H4 (cell line): ENCODE measurements around the gene GBX1. TPM values are rescaled to one million over a fixed set of nuclear protein-coding genes. Genes with fewer than 3 reads are reported as not detected.

Experiments used
- DNase-seq: peaks from one replicate; pipeline ENCODE4 v3.0.0-alpha.2; 2015; ENCODE audit warnings: low spot score
- total RNA-seq: library from RNA; depleted of rRNA; stranded (reverse); fragments of >200 nt; shearing (Covaris generic); gene quantifications from 2 replicates; pipeline ENCODE4 v1.2.3, GENCODE V29; 2014; rRNA removed

Gene GBX1
- total RNA-seq, result not detected in 2 replicates

DNA sequence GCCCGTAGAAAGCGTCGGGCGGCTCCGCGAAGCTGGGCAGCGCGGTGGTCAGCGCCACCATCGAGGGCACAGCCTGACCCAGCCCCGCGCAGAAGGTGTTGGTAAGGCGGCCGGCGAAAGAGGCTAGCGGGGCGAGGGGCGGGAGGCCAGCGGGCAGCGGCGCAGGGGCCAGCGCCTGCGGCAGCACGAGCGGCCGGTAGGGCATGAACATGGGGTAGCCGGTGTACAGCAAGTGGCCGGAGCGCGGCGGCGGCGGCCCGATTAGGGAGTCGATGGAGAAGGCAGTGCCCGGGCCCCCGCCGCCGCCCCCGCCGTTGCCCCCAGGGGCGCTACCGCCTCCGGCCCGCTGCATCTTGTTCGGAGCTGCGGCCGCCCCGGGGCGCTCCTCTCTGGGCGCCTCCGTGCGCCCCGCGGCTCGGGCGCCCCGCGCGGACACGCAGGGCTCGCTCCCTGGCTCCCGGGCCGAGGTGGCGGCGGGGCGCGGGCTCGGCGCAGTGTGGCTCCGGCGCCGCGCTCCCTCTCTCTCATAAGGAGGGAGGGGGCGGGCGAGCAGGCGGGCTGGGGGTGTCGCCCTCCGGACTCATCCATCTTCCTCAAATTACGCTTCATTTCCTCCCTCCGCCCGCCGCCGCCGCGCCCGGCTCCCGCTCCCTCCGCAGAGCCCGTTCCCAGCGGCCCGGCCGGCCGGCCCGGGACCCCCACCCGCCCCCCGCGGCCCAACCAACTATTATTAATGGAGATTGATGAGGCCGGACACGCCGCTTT, at the start of gene GBX1:
Gene GBX1, minus strand, starts transcription at position 498 of the 765 bp plus-strand sequence. Its CDS starts 146 bp downstream, at position 352.
- no peak for DNase-seq

DNA sequence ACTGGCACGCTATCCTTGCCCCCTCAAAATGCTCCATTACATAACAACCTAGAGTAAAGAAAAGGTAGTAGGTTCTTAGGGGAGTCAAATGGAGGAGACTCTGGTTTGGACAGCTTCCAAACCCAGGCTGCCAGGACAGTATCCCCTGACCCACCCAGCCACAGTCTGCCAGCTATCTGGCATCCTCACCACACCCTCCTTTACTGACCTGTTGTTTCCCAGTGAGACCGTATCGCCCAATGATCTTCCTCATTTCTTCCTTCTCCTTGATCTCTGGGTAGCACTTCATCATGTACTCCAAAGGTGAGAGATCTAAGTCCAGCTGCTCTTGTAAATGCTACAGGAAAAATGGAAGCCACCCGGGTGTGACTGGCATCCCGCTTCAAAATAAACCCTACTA, 47.9 kb upstream of the GBX1 start:
- DNase-seq, result no peak

DNA sequence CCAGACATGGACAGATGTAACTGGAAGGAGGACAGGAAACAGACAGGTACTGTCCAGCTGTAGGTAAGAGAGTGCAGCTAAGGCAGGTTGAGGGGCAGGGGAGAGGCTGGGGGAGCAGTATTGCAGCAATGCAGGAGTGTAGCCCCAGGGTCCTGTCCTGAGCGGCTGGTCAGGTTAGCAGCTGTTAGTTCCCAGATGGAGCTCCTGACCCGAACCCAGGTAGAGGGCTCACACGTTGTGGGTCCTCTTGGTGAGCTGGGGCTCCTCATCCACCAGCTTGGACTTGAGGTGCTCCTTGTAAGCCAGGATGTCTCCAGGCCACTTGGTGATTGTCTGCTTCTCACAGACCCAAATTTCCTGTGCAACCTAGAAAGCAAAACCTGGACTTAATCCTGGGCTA, 46.3 kb upstream of the GBX1 start:
- no peak for DNase-seq

DNA sequence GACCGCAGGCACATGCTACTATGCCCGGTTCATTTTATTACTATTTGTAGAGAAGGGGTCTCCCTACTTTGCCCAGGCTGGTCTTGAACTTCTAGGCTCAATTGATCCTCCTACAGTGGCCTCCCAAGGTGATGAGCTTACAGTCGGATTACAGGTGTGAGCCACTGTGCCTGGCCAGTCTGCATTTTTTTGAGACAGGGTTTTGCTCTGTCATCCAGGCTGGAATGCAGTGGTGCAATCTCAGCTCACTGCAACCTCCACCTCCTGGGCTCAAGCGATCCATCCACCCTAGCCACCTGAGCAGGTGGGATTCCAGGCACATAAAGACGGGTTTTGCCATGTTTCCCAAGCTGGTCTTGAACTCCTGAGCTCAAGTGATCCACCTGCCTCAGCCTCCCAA, 45.1 kb upstream of the GBX1 start:
- no peak for DNase-seq

DNA sequence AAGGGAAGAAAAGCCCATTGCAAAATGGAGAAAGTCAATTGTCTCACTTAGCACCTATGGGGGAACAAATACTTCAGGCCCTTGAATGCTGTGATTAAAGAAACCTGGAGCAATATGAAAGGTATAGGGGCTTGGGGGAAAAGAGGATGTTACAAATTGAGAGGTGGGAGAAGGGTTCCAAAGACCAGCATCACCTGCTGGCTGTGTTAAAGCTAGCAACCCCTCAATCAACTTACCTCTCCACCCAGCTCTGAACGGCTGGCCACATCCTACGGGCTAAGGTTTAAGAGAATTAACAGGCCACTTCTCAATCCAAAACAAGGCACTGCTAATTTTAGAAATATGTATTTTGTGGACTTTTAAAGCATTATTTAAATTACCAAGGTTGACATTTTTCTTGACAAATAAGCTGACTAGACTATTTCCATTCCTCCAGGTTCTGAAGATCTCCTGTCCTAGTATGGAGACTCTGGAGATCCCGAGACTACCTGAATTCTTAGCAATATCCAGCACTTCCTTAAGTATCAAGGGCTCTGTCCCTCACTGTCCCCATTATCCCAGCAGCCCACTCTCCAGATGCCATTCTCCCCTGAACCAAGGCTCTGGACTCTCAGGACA, 43.8 kb upstream of the GBX1 start:
- DNase-seq, result no peak

DNA sequence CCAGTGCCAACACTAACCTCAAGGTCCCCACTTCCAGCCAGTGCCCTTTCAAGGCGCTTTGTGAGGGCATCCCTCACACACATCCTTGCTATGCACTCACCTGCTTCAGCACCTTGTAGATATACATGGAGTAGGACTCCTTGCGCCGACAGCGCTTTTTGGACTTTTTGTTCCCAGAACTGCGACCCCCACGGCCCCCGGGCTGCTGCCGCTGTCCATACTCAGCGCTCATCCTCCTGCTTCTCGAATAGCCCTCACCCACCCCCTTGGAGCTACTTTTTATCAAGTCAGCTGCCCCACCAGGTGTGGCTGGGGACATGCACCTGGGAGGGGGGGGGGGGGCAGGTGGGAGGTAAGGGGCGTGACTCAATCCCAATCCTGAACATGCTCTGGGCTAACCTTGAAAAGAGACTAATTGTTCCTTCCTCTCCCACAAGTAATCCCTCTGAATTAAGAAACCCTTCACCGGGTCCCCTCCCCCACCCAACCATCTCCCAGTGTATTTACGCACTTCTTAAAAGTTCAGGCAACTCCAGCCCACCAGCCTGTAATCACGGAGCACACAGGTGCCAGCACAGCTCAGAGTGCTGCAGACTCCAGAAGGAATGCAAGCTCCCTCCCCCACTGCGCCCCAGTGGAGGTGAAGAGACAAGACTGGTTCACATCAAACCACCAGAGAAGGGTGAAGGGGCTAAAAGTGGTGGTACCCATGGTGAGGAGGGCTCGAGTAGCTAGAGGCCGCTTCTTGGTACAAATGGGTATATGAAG, 42.8 kb upstream of the GBX1 start, which contains the start of gene H2BK1:
Gene H2BK1, minus strand, starts transcription at position 402 of the 768 bp plus-strand sequence. Its CDS starts 170 bp downstream, at position 232.
- no peak for DNase-seq

DNA sequence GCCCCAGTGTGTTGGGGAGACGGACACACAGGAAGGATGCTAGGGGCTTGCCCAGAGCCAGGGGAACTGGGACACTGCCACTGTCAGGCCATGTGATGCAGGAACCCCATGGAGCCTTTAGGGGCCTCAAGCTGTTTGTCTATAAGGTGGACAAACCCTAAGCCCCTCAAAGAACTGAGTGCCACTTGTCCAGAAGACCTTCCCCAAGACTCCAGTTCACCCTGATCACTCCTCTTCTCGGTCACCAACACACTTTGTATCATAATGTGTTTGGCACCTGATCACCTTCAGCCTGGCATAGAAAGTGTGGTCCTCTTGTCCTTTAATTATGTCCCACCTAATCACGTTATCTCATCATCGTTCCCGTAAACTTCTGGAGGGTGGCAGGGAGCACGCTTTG, 42.1 kb upstream of the GBX1 start:
- no peak for DNase-seq

DNA sequence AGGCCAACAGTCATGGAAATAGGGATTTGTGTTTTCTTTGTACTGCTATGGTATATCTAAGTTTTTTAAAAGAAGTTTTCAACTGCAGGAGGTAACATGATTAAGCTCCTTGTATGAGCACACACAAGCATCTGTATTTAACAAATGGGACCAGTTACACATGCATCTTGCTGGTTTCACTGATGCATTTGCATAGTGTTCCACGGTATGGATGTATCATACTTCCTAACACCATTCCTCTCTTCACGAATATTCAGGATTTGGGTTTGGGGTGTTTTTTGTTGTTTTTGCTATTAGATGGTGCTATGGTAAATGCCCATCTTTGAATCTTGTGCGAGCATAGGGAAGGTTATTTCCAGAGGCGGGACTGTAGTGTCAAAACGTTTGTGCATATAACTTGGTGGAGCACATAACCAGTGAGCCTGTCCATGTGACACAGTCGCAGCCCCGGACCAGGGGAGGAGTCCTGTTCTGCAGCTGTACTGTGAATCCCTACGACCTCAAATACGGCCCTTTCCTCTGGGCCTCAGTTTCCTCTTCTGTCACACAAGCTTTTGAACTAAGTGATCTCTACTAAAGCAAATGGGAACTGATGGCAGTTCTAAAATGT, 40.9 kb upstream of the GBX1 start:
- DNase-seq, result no peak

DNA sequence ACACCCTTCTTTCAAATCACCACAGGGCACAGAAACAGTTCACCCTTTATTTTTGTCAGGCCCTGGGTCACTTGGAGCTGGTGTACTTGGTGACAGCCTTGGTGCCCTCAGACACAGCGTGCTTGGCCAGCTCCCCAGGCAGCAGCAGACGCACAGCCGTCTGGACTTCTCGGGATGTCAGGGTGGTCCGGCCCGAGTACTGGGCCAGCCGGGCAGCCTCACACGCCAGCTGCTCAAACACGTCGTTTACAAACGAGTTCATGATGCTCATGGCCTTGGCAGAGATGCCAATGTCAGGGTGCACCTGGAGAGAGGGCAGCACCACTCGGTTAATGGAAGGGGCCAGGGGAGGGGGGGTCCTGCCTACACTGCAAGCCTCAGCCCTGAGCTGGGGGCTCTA, 40.3 kb upstream of the GBX1 start:
- no peak for DNase-seq

DNA sequence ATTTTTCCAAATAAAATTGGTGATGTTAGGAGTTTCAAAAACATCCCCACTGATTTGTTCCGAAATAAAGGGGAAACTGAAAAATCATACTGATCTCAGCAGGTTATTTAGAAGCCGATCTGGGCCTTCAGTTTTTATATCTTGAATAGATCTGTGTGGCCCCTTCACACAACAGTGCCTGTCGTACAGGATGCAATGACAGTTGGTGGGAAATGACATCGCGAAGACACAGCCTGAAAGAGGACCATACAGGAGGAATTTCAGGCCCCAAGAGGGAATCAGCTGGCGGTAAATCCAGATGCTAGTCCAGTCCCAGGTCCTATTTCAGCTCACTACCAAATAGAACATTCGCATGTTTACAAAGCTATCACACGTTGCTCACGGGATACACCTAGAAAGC, 39.8 kb upstream of the GBX1 start:
- no peak for DNase-seq

DNA sequence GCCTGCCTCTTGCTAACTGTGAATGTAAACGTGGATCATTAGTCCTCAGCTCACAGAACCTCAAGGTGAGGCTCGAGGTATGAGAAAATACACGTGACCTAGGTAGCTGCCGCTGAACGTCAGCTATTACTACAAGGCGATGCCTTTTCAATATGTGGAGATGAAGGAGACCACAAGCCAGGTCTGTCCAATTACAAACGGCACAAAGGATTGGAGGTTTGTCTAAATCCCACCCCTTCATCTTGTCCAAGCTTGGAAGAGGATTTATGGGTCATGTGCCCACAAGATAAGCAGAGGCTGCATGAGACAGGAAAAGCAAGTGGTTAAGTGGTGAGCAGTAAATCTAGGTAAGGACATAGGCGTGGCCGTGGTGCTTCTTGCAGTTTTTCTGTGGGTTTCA, 39.4 kb upstream of the GBX1 start:
- no peak for DNase-seq

DNA sequence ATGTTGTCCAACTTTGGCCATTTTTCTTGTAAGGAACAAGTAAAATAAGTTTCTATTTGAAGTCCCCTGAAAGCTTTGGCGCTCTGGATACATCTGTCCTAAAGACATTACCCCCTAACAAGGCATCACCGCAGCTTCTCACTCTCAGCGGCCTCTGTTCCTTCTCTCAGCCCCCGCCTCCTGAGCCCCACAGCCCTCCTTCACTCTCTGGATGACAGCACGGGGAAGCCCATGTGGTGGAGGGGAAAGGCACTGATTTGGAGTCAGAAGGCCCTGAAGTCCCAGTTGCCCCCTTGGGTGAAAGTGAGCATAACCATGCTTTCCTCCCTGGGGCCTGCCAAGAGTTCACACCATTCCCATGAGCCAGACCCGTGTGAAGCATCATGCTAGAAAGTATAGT, 38.2 kb upstream of the GBX1 start:
- DNase-seq, result no peak

DNA sequence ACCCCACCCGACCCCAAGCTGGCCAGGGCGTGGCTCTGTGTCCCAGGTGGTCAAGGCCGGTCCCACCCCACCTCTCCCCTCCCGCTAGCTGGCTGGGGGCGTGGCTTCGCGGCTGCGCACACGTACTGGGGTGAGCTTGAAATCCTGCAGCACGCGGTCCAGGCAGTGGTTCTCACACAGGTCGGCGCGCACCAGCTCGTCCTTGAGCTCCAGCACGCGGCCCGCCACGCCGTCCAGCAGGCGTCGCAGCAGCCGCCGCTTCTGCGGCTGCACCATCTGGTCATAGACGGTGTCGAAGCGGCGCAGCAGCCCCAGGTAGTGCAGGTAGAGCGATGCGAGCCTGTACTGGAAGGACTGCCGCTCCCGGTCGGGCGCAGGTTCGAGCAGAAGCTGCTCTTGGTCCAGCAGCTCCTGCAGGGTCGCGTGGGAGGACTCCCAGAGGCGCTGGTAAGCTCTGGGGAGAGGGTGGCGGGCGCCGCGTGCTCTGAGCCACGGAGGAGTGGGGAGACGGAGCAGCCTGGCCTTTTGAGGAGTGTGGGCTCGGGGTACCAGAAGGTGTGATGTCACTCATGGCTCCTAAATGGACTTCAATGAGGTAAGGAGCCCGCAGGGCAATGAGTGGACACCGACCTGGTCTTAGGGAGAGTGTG, 37.0 kb upstream of the GBX1 start:
- no peak for DNase-seq

DNA sequence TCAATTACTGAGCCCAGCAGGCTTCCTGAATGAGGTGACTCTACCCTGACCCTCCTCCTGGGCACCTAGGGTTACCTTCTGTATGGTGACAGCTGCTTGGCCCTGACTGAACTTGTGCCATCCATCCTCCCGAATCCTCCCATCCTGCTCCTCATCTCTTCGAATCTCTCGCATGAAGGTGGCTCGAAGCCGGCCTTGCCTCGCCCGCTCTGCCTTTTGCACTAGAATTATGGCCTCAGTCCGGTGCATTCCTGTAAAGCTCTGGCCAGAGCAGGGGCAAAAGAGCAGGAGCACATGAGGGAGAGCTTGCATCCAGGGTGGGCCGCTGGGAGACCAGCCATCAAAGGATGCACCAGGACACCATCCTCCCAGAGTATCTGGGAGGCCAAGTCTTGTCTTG, 35.3 kb upstream of the GBX1 start:
- DNase-seq, result no peak

DNA sequence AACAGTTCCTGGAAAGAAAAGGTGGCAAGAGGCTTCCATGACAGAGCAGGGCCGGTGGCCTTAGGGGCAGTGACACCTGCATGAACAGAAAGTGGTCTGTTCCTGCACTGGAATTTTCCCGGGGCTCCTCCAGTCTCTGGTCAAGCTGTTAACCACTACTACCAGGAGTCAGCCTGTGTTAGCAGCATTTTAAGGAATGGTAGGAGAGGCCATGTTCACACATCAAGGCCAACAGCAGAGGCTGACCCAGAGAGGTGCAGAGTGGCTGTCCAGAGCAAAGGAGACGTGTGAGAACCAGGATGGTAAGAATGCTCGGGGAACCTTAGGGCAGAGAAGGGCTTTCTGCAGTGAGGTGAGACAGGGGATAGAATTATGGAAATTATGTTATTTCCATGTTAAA, 34.3 kb upstream of the GBX1 start:
- DNase-seq, result no peak

DNA sequence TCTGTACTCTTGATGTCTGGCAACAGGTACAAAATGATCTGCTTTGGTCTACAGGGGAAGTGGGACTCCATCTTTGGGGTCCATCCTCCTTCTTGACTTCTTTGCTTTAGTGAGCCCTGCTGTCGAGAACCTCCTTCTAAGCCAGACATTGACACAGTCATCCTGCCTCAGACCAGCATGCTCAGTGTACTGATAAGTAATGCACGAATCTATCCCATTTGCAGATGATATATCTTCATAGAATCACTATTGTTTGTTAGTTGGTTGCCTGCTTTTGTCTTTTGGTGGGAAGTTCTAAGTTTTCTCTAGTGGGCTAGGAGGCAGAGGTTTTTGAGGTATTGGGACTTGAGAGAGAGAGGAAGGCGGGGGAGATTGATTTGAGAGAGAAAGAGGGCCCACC, 33.9 kb upstream of the GBX1 start:
- DNase-seq, result no peak

DNA sequence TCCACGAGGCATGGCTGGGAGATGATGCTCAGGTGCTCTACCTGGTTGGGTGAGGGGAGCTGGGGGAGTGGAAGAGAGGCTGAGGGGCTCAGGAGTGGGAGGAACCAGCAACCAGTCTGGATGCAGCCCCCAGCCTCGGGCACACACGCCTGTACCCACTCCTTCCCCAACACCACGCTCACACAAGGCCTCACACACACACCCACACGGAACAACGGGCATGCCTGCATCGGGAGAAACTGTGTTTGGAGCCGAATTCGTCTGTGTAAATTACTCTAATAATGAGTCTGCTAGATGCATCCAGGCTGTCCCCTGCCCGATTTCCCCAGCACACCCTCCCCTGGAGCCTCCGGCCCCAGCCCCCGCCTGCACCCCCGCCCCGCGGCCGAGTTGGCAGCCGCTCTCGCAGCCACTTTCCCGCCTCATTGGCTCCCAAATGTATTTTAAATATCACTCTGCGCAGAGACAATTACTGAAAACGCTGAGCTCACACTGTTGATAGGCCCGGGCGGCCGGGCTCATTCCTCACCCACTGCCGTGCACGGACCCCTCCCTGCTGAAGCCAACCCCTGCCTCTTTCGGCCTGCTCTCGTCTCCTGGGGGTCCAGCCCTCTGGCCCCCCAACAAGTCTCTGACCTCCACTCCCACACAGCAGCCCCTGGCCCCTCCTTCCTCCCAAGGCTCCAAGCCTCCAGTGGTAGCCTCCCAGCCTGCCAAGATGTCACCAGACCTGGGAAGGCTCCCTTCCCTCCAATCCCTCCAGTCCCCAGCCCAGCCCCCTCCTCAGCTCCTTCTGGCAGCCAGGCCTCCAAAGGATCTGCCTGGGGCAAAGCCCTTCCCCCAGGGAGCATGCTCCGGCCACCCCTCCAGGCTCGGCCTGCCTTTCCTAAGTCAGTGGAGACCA, 31.7 kb upstream of the GBX1 start:
- DNase-seq, result no peak

DNA sequence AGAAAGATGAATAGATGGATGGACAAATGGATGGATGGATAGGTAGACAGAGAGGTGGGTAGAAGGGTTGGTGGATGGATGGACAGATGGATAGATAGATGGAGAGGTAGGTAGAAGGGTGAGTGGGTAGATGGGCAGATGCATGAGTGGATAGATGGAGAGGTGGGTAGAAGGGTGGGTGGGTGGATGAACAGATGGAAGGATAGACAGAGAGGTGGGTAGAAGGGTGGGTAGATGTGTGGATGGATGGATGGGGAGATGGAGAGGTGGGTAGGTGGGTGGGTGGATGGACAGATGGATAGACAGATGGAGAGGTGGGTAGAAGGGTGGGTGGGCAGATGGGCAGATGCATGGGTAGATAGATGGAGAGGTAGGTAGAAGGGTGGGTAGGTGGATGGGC, 30.4 kb upstream of the GBX1 start:
- no peak for DNase-seq

DNA sequence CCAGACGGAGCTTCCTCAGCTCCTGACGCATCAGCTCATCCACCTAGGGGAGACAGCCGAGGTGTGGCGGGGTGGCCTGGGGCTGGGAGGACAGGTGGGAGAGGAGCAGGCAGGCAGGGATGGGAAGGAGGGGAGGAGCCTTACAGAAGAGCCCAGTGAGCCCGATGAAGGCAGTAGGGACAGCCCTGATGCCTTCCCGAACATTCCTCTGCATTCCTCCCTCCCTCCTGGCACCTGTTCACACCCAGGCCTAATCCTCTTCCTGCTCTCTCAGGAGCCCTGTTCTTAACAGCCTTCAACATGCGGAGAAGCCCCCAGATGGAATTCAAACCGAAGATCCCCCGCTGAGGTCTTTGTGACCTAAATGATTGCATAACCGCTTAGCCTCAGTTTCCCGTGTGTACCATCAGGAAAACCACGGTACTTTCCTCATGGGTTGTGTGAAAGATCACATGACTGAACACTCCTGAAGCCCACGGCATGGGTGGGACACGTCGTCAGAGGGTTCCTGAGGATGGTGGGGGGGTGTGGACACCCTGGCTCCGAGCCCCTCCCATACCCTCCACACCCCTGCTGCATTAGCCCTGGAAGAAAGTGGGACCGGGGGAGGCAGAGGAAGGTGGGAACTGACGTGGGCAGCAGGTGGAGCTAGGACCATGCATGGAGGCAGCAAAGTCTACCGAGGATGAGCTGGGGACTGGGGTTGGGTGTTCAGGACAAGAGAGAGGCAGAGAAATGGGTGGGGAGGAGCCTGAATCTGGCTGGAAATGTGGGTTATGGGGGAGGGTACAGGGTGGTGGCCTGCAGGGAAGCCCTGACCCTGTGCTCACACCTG, 28.3 kb upstream of the GBX1 start:
- DNase-seq, result no peak

DNA sequence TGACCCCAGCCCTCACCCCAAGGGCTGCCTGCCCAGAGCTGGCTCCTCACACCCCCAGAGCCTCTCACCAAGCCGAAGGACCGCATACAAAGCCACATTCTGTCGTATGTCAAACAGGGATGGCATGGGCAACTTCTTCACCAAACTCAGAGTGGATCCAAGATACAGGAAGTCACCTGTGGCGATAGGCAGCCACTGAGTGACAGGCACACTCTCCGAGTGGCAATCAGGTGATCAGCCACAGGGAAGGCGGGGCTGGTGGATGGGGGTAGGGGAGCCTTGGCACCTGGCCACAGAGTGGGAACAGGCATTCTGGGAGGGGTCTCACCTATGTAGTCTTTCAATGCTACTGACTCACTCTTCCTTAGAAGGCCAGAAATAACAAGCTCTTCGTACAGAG, 26.7 kb upstream of the GBX1 start:
- DNase-seq, result no peak
